ENCODE results near the gene SHISAL2A.
"Not testable (repeated sequence)": the region's sequence is repeated elsewhere in the genome, so short reads cannot be mapped to it uniquely, and the experiment has no call there.

SHISAL2A gene

DNA sequence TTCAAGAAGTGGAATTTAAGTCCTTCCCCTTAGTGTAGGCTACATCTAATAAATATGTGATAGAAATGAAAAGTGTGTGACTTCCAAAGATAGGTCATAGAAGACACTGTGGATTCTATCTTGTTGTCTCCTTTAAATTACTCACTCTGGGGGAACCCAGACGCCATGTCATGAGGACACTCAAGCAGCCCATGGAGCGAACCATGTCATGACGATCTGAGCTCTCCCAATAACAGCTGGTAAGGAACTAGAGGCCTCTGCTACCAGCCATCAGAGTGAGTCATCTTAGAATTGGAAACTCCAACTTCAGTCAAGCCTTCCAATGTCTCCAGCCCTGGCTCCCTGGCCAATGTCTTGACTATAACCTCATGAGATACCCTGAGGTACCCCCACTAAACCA is 58.9 kb downstream of the SHISAL2A start:
- DNase-seq = no peak

DNA sequence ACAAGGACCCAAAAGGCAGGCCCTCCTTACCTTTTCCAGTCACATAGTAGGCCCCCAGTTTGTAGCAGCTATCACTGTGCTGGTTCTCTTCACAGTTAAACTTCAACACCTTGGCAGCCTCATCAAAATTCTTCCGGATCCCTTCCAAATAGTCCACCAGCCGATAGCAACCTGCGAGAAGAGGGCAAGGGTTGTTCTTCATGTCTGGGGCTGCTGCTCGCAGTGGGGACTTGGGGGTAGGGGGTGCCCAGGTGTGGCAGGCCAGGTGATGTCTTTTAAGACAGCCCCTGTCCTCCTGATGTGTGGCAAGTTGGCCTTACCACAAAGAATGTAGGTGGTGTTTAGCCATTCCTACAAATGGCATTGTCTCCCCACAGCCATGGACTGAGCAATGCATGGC is 59.7 kb downstream of the SHISAL2A start:
- no peak for DNase-seq

DNA sequence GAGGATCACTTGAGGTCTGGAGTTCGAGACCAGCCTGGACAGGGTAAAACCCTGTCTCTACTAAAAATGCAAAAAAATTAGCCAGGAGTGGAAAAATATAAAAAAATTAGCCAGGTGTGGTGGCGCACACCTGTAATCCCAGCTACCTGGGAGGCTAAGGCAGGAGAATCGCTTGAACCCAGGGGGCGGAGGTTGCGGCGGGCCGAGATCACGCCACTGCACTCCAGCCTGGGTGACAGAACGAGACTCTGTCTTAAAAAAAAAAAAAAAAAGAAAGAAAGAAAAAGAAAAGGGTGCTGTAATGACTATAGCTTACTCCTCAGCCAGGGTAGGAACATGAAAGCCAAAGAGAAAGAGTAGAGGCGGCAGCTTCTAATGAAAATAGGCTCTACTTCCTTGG is 60.4 kb downstream of the SHISAL2A start:
- not testable (repeated sequence) for DNase-seq

DNA sequence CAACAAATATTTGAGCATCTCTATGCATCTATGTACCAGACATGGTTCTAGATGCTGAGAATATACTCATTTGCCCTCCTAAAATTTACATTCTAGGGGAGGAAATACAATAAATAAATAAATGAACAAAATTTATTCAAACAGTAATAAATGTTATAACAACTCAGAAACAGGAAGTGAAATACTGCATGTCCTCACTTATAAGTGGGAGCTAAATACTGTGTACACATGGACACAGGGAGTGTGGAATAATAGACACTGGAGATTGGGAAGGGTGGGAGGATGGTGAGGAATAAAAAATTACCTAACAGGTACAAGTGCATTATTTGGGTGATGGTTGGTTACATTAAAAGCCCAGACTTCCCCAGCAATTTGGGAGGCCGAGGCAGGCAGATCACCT is 60.9 kb downstream of the SHISAL2A start:
- DNase-seq = no peak

DNA sequence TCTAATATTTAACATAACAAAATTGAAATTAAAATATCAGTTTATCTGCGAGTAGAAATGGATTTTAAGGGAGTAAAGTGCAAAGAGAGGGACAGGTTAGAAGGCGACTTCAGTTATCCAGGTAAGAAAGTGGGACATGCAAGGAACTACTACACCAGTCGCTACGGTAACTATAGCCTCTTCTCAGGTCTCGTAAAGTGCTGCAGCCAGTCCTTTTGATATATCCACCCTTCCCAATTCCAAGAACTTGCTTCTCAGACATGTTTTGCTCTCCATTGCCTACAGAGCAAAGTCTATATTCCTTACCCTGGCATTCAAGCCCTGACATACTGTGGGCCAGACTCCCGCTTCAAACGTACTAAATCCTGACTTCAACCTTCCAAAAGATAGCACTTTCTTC is 62.7 kb downstream of the SHISAL2A start:
- no peak for DNase-seq

DNA sequence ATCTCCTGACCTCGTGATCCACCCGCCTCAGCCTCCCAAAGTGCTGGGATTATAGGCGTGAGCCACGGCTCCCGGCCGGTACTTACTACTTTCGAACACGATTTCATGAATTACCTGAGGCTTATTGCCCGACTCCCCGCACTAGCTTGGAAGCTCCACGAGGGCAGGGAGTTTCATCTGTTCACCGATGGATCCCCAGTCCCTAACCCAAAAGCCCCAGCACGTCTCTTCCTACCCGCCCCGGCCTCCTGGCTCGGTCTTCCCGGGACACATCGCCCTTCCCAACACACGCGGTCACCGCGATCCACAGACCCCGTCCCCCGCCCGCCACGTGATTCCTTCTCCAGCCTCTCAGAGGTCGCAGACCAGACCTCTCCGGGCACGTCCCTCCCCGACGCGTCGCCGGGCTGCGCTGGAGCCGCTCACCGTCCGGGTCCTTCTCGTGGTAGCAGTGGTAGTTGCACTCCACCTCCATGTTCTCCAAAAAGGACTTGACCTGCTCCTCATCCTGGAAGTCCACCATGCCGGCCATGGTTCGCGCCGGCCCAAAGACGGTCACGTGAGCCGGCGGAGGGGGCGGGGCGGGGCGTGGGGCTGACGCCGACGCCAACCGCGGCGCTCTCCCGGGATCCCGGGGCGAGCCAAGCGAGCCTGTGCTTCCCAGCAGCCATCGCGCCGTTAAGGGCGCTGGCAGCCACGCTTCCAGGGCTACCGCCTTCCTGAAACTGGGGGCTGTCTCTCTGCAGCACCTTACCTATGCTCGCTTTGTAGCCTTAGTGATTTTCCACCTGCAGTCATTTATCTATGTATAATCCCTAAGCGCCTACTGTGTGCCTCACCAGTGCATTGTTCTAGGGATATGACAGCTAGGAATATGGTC is 65.1 kb downstream of the SHISAL2A start, which contains the start of gene COA7:
COA7 (minus strand) TSS at position 553 of the 880 bp plus-strand sequence; CDS start at position 532, 21 bp downstream.
- DNase-seq = peak; percentile 64 to 68

DNA sequence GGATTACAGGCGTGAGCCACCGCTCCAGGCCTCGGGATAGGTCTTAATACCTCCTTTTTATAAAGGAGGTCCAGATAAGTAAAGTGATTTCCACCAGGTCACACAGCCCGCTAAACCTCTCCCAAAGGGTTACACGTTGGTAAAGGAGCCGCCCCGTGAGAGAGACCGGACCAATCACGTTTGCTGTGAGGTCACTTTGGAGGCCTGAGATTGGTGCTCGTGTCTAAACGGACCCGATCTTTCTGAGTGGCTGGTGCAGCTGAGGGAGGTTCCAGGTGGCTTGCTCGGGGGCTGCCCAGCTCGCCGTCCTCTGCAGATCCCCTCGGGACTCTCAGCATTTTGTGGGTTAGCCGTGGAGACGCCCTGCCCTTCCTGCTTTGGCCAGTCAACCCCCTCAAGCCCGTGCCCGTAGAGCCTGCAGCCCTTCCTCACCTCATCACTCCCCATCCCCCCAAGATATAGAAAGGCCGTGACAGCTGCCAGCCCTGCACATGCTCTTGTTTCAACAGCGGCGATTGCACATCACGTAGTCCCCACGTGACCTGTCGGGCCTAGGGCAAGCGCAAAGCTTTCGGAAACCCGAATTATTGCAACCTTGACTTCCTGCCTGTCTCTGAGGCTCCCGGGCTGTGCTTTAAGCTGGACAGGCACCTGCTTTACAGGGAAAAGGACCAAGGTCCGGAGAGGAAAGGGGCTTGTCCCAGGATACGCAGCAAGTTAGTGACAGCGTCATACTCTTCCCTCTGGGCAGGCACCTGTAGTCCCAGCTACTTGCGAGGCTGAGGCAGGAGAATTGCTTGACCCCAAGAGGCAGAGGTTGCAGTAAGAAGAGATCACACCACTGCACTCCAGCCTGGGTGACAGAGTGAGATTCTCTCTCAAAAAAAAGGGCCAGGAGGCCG is 70.2 kb downstream of the SHISAL2A start:
- DNase-seq = peak; percentile 66 to 73

DNA sequence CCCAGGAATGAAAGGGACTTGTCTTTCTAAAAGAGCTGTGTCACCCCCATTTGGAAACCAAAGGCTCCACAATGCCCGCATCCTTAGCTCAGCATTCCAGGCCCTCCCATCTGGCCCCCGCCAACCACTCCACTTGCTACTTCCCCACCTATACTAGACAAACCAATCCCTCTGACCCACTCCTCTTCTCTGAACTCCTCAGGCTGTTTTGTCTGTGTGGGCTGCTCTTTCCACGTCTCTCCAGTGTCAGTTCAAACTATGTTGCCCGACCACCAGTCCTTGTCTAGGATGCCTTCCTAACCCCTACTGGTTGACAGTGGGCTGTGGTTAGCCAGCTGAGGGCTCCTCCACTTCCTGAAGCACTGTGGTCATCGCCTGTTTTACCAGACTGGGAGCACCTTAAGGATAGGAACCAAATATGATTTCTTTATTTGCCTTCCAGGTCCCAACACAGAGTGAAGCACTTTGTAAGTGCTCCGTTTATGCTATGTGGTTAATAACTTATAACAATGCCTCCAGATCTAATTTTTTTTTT is 73.2 kb downstream of the SHISAL2A start:
- no peak for DNase-seq

Measured in stimulated activated CD4-positive, alpha-beta T cell treated with anti-CD3 and anti-CD28 coated beads, Interleukin-2, amount 100 ng/mL, for 48 hours (primary cell).